A549 (cell line): Measurements from ENCODE around the gene MYLK4. TPM values are rescaled to one million over a fixed set of nuclear protein-coding genes. Genes with fewer than 3 reads are reported as not detected.

Experiments
- ATAC-seq, 2 experiments: fragments of 200-7000 bp in 1 of 2; fragments of >200 bp in 1 of 2; cut with Nextera tagmentation in 1 of 2; cut with Tn5 transposase in 1 of 2; 3 replicates each; pipeline versions ENCODE4 v1.8.0 to v1.9.1; 2018 to 2020; ENCODE audit warnings: mild to moderate bottlenecking in 1 of 2, moderate library complexity in 1 of 2
- CTCF ChIA-PET: fragments of 300-600 bp; sonication (Branson Sonifier 250); formaldehyde crosslinking; extraction: SDS; loops from one replicate; lab custom pipeline; 2021; ENCODE audit warnings: antibody characterized with exemption, inconsistent platforms; lab: Yijun Ruan, JAX
- POLR2A ChIA-PET: fragments of 350-600 bp; formaldehyde crosslinking; extraction: SDS; loops from one replicate; lab custom pipeline; 2021; ENCODE audit warnings: antibody characterized with exemption, inconsistent platforms; lab: Yijun Ruan, JAX
- DNase-seq, 2 experiments: peaks; one replicate each; pipeline versions ENCODE4 v3.0.0 to v3.0.0-alpha.2; 2011 to 2016; ENCODE audit warnings: low read depth in 1 of 2, low spot score in 1 of 2
- FAIRE-seq: peaks from 2 replicates; lab custom pipeline; 2011; peaks lifted over from hg19 to GRCh38; lab: Jason Lieb, UNC
- H3K27ac ChIP-seq, 2 experiments: fragments of >200 bp; sonication (Bioruptor Twin); formaldehyde crosslinking; 3 replicates each; pipeline ENCODE4 v1.5.1; 2016 to 2017
- H3K4me1 ChIP-seq: fragments of >200 bp; sonication (Bioruptor Twin); formaldehyde crosslinking; 3 replicates; pipeline ENCODE4 v1.6.1; 2016
- H3K4me2 ChIP-seq: fragments of >200 bp; sonication (Bioruptor Twin); formaldehyde crosslinking; 3 replicates; pipeline ENCODE4 v1.6.1; 2016
- H3K4me3 ChIP-seq: fragments of >200 bp; sonication (Bioruptor Twin); formaldehyde crosslinking; 3 replicates; pipeline ENCODE4 v1.5.1; 2016
- H3K9me3 ChIP-seq: fragments of >200 bp; sonication (Bioruptor Twin); formaldehyde crosslinking; 3 replicates; pipeline ENCODE4 v1.6.1; 2016
- CBX2 ChIP-seq: fragments of 200-600 bp; sonication (generic); IDR thresholded peaks from 2 replicates; pipeline ENCODE4 v1.6.1; 2016; ENCODE audit warnings: low read depth, mild to moderate bottlenecking, borderline replicate concordance
- CBX8 ChIP-seq: fragments of 200-600 bp; sonication (generic); IDR thresholded peaks from 2 replicates; pipeline ENCODE4 v1.6.1; 2016
- CHD2 ChIP-seq: fragments of 150-350 bp; IDR thresholded peaks from 2 replicates; pipeline ENCODE4 v1.6.1; 2014; ENCODE audit warnings: low read length; ENCODE audit not compliant: partially characterized antibody
- EHMT2 ChIP-seq: fragments of 200-600 bp; sonication (generic); IDR thresholded peaks from 2 replicates; pipeline ENCODE4 v1.6.1; 2016; ENCODE audit warnings: antibody characterized with exemption, low read depth, mild to moderate bottlenecking, moderate library complexity
- EP300 ChIP-seq, 2 experiments: fragments of >200 bp; sonication (Bioruptor Twin); formaldehyde crosslinking; IDR thresholded peaks; 2 replicates in 1 of 2; 3 replicates in 1 of 2; pipeline ENCODE4 v1.6.1; 2016 to 2017
- ESRRA ChIP-seq: fragments of 150-350 bp; IDR thresholded peaks from 2 replicates; pipeline ENCODE4 v1.6.1; 2014; ENCODE audit warnings: mild to moderate bottlenecking, low read length, borderline replicate concordance
- FOSB ChIP-seq: fragments of 250-450 bp; sonication (Bioruptor Pico); IDR thresholded peaks from 2 replicates; pipeline ENCODE4 v1.5.0; 2020; ENCODE audit warnings: mild to moderate bottlenecking, moderate library complexity
- HDAC2 ChIP-seq: fragments of 200-600 bp; sonication (generic); IDR thresholded peaks from 2 replicates; pipeline ENCODE4 v1.6.1; 2016
- HEYL ChIP-seq: fragments of 250-450 bp; sonication (Bioruptor Pico); IDR thresholded peaks from 2 replicates; pipeline ENCODE4 v1.8.0; 2021; ENCODE audit warnings: mild to moderate bottlenecking, moderate library complexity
- HOXB13 ChIP-seq: fragments of 250-450 bp; sonication (Bioruptor Pico); IDR thresholded peaks from 2 replicates; pipeline ENCODE4 v1.5.0; 2020; ENCODE audit warnings: low read depth, mild to moderate bottlenecking, moderate library complexity
- JUN ChIP-seq, 2 experiments: fragments of >200 bp; sonication (Bioruptor Twin); formaldehyde crosslinking; IDR thresholded peaks; 2 replicates in 1 of 2; 3 replicates in 1 of 2; pipeline ENCODE4 v1.6.1; 2016 to 2017
- JUNB ChIP-seq: fragments of >200 bp; sonication (Bioruptor Twin); formaldehyde crosslinking; IDR thresholded peaks from 2 replicates; pipeline ENCODE4 v1.6.1; 2016
- MAZ ChIP-seq: fragments of 150-350 bp; IDR thresholded peaks from 2 replicates; pipeline ENCODE4 v1.6.1; 2014; ENCODE audit warnings: antibody characterized with exemption, low read depth, low read length, borderline replicate concordance
- NFE2L2 ChIP-seq: fragments of 150-350 bp; conservative IDR thresholded peaks from 2 replicates; pipeline ENCODE4 v1.6.1; 2014; ENCODE audit warnings: low read length
- NPAS2 ChIP-seq: fragments of 250-450 bp; sonication (Bioruptor Pico); IDR thresholded peaks from 2 replicates; pipeline ENCODE4 v1.8.0; 2022; ENCODE audit warnings: mild to moderate bottlenecking, moderate library complexity, borderline replicate concordance
- RAD21 ChIP-seq, 2 experiments: fragments of >200 bp in 1 of 2; sonication (Bioruptor Twin) in 1 of 2; formaldehyde crosslinking in 1 of 2; IDR thresholded peaks in 1 of 2; conservative IDR thresholded peaks in 1 of 2; 2 replicates in 1 of 2; 3 replicates in 1 of 2; pipeline ENCODE4 v1.6.1; 2012 to 2018; ENCODE audit warnings: inconsistent platforms in 1 of 2
- TP53 ChIP-seq: fragments of 250-450 bp; sonication (Bioruptor Pico); IDR thresholded peaks from 2 replicates; pipeline ENCODE4 v1.5.0; 2021; ENCODE audit warnings: mild to moderate bottlenecking, moderate library complexity
- ZC3H11A ChIP-seq: fragments of 450-650 bp; IDR thresholded peaks from 2 replicates; pipeline ENCODE4 v1.6.1; 2014; ENCODE audit warnings: antibody characterized with exemption, mild to moderate bottlenecking
- ZFP36 ChIP-seq: fragments of 450-650 bp; IDR thresholded peaks from 2 replicates; pipeline ENCODE4 v1.6.1; 2014; ENCODE audit warnings: borderline replicate concordance; ENCODE audit not compliant: partially characterized antibody
- ZNF302 ChIP-seq: fragments of 250-450 bp; sonication (Bioruptor Pico); IDR thresholded peaks from 2 replicates; pipeline ENCODE4 v1.9.0; 2021; ENCODE audit warnings: inconsistent platforms, mild to moderate bottlenecking, moderate library complexity
- WGBS: methylation state at CpG from one replicate; pipeline ENCODE4 v1.1.6; 2017; ENCODE audit errors: missing lambda C conversion rate; 5-methylcytosine and 5-hydroxymethylcytosine counted together
- polyA plus RNA-seq, 4 experiments: library from polyadenylated mRNA; depleted of rRNA in 3 of 4; stranded (reverse); fragments of >200 nt; fragmentation: RNase III in 1 of 4; extraction: RNeasy Plus Mini Kit Qiagen cat#74134 plus additional on column Dnase treatment in 1 of 4; gene quantifications; 2 replicates in 3 of 4; 3 replicates in 1 of 4; pipeline ENCODE4 v1.2.3, GENCODE V29; 2011 to 2017
- TF ChIP-seq, protein P1 (sequence below): fragments of 250-450 bp; sonication (Bioruptor Pico); IDR thresholded peaks from 2 replicates; pipeline ENCODE4 v1.5.0; 2021; ENCODE audit warnings: mild to moderate bottlenecking, moderate library complexity, borderline replicate concordance
- TF ChIP-seq, protein P2 (sequence below): fragments of >200 bp; sonication (Bioruptor Twin); formaldehyde crosslinking; IDR thresholded peaks from 3 replicates; pipeline ENCODE4 v1.6.1; 2016
- TF ChIP-seq, protein P3 (sequence below): fragments of 450-650 bp; IDR thresholded peaks from 2 replicates; pipeline ENCODE4 v1.6.1; 2014; ENCODE audit warnings: antibody characterized with exemption

Gene MYLK4
- polyA plus RNA-seq, 2 of the 4 experiments (the other 2 are of a cell fraction), result 0.14 to 0.21 TPM

DNA sequence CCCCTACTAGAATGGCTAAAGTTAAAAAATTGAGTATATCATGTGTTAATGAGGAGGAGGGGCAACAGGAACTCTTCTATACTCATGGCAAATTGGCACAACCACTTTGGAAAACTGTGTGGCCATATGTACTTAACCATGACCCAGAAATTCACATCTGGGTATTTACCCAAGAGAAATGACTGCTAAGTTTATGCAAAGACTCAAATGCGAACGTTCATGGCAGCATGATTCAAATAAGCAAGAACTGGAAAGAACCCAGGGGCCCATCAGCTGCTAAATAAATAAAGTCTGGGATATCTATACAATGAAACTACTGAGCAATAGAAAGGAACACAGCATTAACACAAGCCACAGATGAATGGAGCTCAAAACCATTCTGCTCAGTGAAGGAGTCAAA, 107.6 kb downstream of the MYLK4 start:
- no peak overlapping the region for H3K27ac ChIP-seq
- H3K4me1 ChIP-seq, result no peaks in the 10 kb centered on the region
- no peaks in the 10 kb centered on the region for H3K9me3 ChIP-seq
- DNase-seq (no peak), ATAC-seq (no peak), FAIRE-seq (no peak)
- no peak for TF ChIP-seq CBX8
- TF ChIP-seq TP53 (CRISPR knock-in tag), result no peak
- TF ChIP-seq HDAC2, result no peak
- TF ChIP-seq EP300 (IDR thresholded peaks at IDR 0.05), result no peak
- TF ChIP-seq NPAS2 (CRISPR knock-in tag), result no peak
- TF ChIP-seq FOSB, result no peak
- TF ChIP-seq EHMT2, result no peak
- TF ChIP-seq ESRRA, result no peak
- TF ChIP-seq ZFP36, result no peak
- 44% methylated on average over 2 of the region's 2 CpGs for WGBS
- POLR2A ChIA-PET, result no interaction called here
- H3K4me3 ChIP-seq, result no peak overlapping the region
- CTCF ChIA-PET, result interaction anchor here (3.9 kb wide), 1 partner anchor 8 kb away, joined by 23 read pairs; no protein-coding TSS in a partner anchor
- H3K4me2 ChIP-seq, result no peak overlapping the region

DNA sequence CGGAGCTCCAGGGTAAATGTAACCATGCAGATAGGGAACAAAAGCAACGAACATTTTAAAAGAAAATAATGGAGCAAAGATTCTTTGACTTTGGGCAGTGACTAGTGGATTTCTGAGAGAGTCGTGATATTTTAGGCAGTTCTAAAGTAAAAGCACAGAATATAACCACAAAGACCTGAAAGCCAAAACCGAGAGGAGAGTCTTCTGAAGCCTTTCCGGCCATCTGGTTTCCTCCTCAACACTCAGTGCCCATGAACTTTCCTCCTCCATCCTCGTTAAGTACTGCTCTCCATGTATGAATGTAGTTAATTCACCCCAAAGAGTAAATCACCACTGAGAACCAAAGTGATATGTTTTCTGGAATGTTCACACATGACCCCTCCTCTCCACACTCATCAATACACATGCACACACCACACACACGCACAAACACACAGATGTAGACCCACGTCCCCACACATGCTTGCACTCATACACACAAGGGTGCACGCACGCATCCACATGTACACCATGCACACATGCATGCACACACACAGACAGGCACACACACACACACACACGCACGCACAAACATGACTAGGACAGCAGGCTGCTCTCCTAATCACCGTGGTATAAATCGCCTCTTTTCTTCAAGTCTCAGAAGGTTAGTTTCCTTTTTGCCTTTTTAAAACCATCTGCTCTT, 109.5 kb downstream of the MYLK4 start:
- CTCF ChIA-PET, result no interaction called here
- no peak overlapping the region for H3K27ac ChIP-seq
- ATAC-seq (no peak), FAIRE-seq (no peak), DNase-seq (no peak)
- POLR2A ChIA-PET, result no interaction called here
- no peak overlapping the region for H3K4me2 ChIP-seq
- WGBS, result 74% methylated on average over 14 of the region's 14 CpGs
- TF ChIP-seq CHD2 (no peak), NPAS2 (CRISPR knock-in tag) (no peak), FOSB (no peak), HOXB13 (CRISPR knock-in tag) (no peak), JUN (IDR thresholded peaks at IDR 0.05) (no peak), ZNF302 (CRISPR knock-in tag) (no peak), HEYL (no peak), MAZ (no peak), CBX8 (no peak), RAD21 (conservative IDR thresholded peaks at IDR 0.05 in 1 of 2, IDR thresholded peaks at IDR 0.05 in 1 of 2) (no peak), CBX2 (no peak), ZC3H11A (no peak), JUNB (no peak), NFE2L2 (no peak)
- TF ChIP-seq, protein P1, sequence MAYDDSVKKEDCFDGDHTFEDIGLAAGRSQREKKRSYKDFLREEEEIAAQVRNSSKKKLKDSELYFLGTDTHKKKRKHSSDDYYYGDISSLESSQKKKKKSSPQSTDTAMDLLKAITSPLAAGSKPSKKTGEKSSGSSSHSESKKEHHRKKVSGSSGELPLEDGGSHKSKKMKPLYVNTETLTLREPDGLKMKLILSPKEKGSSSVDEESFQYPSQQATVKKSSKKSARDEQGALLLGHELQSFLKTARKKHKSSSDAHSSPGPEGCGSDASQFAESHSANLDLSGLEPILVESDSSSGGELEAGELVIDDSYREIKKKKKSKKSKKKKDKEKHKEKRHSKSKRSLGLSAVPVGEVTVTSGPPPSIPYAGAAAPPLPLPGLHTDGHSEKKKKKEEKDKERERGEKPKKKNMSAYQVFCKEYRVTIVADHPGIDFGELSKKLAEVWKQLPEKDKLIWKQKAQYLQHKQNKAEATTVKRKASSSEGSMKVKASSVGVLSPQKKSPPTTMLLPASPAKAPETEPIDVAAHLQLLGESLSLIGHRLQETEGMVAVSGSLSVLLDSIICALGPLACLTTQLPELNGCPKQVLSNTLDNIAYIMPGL (CRISPR knock-in tag), result no peak
- TF ChIP-seq, protein P2, sequence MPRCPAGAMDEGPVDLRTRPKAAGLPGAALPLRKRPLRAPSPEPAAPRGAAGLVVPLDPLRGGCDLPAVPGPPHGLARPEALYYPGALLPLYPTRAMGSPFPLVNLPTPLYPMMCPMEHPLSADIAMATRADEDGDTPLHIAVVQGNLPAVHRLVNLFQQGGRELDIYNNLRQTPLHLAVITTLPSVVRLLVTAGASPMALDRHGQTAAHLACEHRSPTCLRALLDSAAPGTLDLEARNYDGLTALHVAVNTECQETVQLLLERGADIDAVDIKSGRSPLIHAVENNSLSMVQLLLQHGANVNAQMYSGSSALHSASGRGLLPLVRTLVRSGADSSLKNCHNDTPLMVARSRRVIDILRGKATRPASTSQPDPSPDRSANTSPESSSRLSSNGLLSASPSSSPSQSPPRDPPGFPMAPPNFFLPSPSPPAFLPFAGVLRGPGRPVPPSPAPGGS, result no peak
- TF ChIP-seq, protein P3, sequence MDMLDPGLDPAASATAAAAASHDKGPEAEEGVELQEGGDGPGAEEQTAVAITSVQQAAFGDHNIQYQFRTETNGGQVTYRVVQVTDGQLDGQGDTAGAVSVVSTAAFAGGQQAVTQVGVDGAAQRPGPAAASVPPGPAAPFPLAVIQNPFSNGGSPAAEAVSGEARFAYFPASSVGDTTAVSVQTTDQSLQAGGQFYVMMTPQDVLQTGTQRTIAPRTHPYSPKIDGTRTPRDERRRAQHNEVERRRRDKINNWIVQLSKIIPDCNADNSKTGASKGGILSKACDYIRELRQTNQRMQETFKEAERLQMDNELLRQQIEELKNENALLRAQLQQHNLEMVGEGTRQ, result no peak
- H3K9me3 ChIP-seq, result no peaks in the 10 kb centered on the region
- no peak overlapping the region for H3K4me3 ChIP-seq
- no peaks in the 10 kb centered on the region for H3K4me1 ChIP-seq
